HCT116 (cell line): ENCODE measurements around the gene FFAR4. TPM values are rescaled to one million over a fixed set of nuclear protein-coding genes. Genes with fewer than 3 reads are reported as not detected.

Source experiments
- ATAC-seq: fragments of 200-7000 bp; cut with Tn5 transposase; 2 replicates; pipeline ENCODE4 v1.9.1; 2020; ENCODE audit warnings: mild to moderate bottlenecking, moderate library complexity
- BruUV-seq: library from RNA; stranded (reverse); fragments of 400-500 nt; replicated peaks from 2 replicates; lab custom pipeline; 2021; lab: Mats Ljungman, UMichigan
- CTCF ChIA-PET: fragments of 300-600 bp; sonication (Branson Sonifier 250); formaldehyde crosslinking; loops from one replicate; lab custom pipeline; 2021; ENCODE audit warnings: antibody characterized with exemption; lab: Charles Lee
- POLR2A ChIA-PET: fragments of 300-600, 350-600 bp; sonication (Branson Sonifier 250); formaldehyde crosslinking; loops from one replicate; lab custom pipeline; 2021; ENCODE audit warnings: antibody characterized with exemption; lab: Charles Lee
- RAD21 ChIA-PET, 2 experiments: fragments of 300-600 bp; sonication (Branson Sonifier 250); formaldehyde crosslinking; loops; one replicate each; lab custom pipeline; 2023; ENCODE audit warnings: low total read pairs in 2 of 2; ENCODE audit not compliant: uncharacterized antibody in 2 of 2, unreplicated experiment in 2 of 2, low non-redundant PET in 1 of 2; lab: Charles Lee
- DNase-seq: peaks from one replicate; pipeline ENCODE4 v3.0.0-alpha.2; 2010; ENCODE audit warnings: low read depth, low spot score
- H2AFZ ChIP-seq: fragments of 200-600 bp; shearing (Covaris generic), sonication (generic); 2 replicates; pipeline ENCODE4 v1.6.1; 2017; ENCODE audit warnings: low read depth, mixed run types, mixed read lengths, antibody characterized with exemption, low read length; ENCODE audit not compliant: poor library complexity, severe bottlenecking
- H3K27ac ChIP-seq: 2 replicates; pipeline ENCODE4 v1.5.1; 2012; ENCODE audit warnings: low read depth, low read length
- H3K27me3 ChIP-seq: fragments of 200-600 bp; sonication (generic); 2 replicates; pipeline ENCODE4 v1.6.1; 2016; ENCODE audit warnings: mixed run types, low read length, mixed read lengths; ENCODE audit not compliant: insufficient read depth
- H3K36me3 ChIP-seq, 2 experiments: fragments of 200-500 bp in 1 of 2; fragments of 200-600 bp in 1 of 2; sonication (Bioruptor generic) in 1 of 2; sonication (generic) in 1 of 2; 2 replicates each; pipeline versions ENCODE4 v1.5.1 to v1.6.1; 2014 to 2016; ENCODE audit warnings: low read length in 2 of 2, inconsistent platforms in 1 of 2, mixed read lengths in 1 of 2, mixed run types in 1 of 2; ENCODE audit not compliant: insufficient read depth in 2 of 2, control insufficient read depth in 1 of 2
- H3K4me1 ChIP-seq, 2 experiments: fragments of 200-600 bp in 1 of 2; sonication (generic) in 1 of 2; 2 replicates each; pipeline versions ENCODE4 v1.5.1 to v1.6.1; 2012 to 2017; ENCODE audit warnings: low read length in 2 of 2, inconsistent platforms in 1 of 2, mild to moderate bottlenecking in 1 of 2, mixed read lengths in 1 of 2, mixed run types in 1 of 2, moderate library complexity in 1 of 2; ENCODE audit not compliant: insufficient read depth in 2 of 2, control insufficient read depth in 1 of 2
- H3K4me2 ChIP-seq: fragments of 200-600 bp; sonication (generic); 2 replicates; pipeline ENCODE4 v1.6.1; 2017; ENCODE audit warnings: mixed run types, low read length, mixed read lengths
- H3K4me3 ChIP-seq, 2 experiments: fragments of 200-600 bp in 1 of 2; sonication (generic) in 1 of 2; replicated peaks in 1 of 2; 2 replicates each; pipeline ENCODE4 v1.5.1; 2011 to 2016; ENCODE audit warnings: low read length in 2 of 2, control low read depth in 1 of 2, low read depth in 1 of 2, mild to moderate bottlenecking in 1 of 2, mixed read lengths in 1 of 2, mixed run types in 1 of 2
- H3K79me2 ChIP-seq: fragments of 200-600 bp; sonication (generic); 2 replicates; pipeline ENCODE4 v1.6.1; 2017; ENCODE audit warnings: mild to moderate bottlenecking, mixed run types, low read length, moderate library complexity, mixed read lengths; ENCODE audit not compliant: insufficient read depth
- H3K9ac ChIP-seq: fragments of 200-600 bp; sonication (generic); 2 replicates; pipeline ENCODE4 v1.6.1; 2016; ENCODE audit warnings: low read length, mixed read lengths
- H3K9me2 ChIP-seq: fragments of 200-600 bp; sonication (generic), shearing (Covaris generic); 2 replicates; pipeline ENCODE4 v1.6.1; 2017; ENCODE audit warnings: mixed run types, mild to moderate bottlenecking, moderate library complexity; ENCODE audit not compliant: insufficient read depth
- H3K9me3 ChIP-seq, 2 experiments: fragments of 200-500 bp in 1 of 2; fragments of 200-600 bp in 1 of 2; sonication (Bioruptor generic) in 1 of 2; sonication (generic) in 1 of 2; 2 replicates each; pipeline ENCODE4 v1.6.1; 2014 to 2017; ENCODE audit warnings: low read length in 2 of 2, mixed read lengths in 2 of 2, inconsistent platforms in 1 of 2, low read depth in 1 of 2, mild to moderate bottlenecking in 1 of 2, mixed run types in 1 of 2, moderate library complexity in 1 of 2; ENCODE audit not compliant: control insufficient read depth in 1 of 2, insufficient read depth in 1 of 2
- H4K20me1 ChIP-seq: fragments of 200-600 bp; sonication (generic), shearing (Covaris generic); 2 replicates; pipeline ENCODE4 v1.6.1; 2017; ENCODE audit warnings: mixed run types, mild to moderate bottlenecking, moderate library complexity; ENCODE audit not compliant: insufficient read depth
- ATF3 ChIP-seq: IDR thresholded peaks from 2 replicates; pipeline ENCODE4 v1.6.1; 2012
- CBX3 ChIP-seq: IDR thresholded peaks from 2 replicates; pipeline ENCODE4 v1.6.1; 2012; ENCODE audit warnings: low read depth
- CTCF ChIP-seq, 3 experiments: fragments of 200-600 bp in 1 of 3; sonication (generic) in 1 of 3; IDR thresholded peaks in 2 of 3; conservative IDR thresholded peaks in 1 of 3; 2 replicates each; pipeline ENCODE4 v1.5.1; 2012 to 2017; ENCODE audit warnings: low read depth in 2 of 3, low read length in 2 of 3, antibody characterized with exemption in 1 of 3, borderline replicate concordance in 1 of 3, control low read depth in 1 of 3, mild to moderate bottlenecking in 1 of 3, mixed read lengths in 1 of 3, mixed run types in 1 of 3, moderate library complexity in 1 of 3; ENCODE audit not compliant: insufficient read depth in 1 of 3
- EGR1 ChIP-seq: IDR thresholded peaks from 2 replicates; pipeline ENCODE4 v1.6.1; 2012; ENCODE audit warnings: low read depth
- ELF1 ChIP-seq: IDR thresholded peaks from 2 replicates; pipeline ENCODE4 v1.6.1; 2012; ENCODE audit warnings: low read depth, borderline replicate concordance
- EZH2 ChIP-seq: fragments of 200-600 bp; sonication (generic); IDR thresholded peaks from 2 replicates; pipeline ENCODE4 v1.6.1; 2017; ENCODE audit warnings: antibody characterized with exemption, mixed run types
- EZH2phosphoT487 ChIP-seq: fragments of 200-600 bp; IDR thresholded peaks from 2 replicates; pipeline ENCODE4 v1.6.1; 2018; ENCODE audit warnings: antibody characterized with exemption, borderline replicate concordance
- FOSL1 ChIP-seq: IDR thresholded peaks from 2 replicates; pipeline ENCODE4 v1.6.1; 2012; ENCODE audit warnings: low read depth
- JUND ChIP-seq: IDR thresholded peaks from 2 replicates; pipeline ENCODE4 v1.6.1; 2012
- POLR2AphosphoS5 ChIP-seq: IDR thresholded peaks from 2 replicates; pipeline ENCODE4 v1.6.1; 2011; ENCODE audit warnings: mild to moderate bottlenecking, low read depth, low read length, moderate library complexity
- RAD21 ChIP-seq: IDR thresholded peaks from 2 replicates; pipeline ENCODE4 v1.6.1; 2012; ENCODE audit warnings: low read depth, mild to moderate bottlenecking
- REST ChIP-seq: IDR thresholded peaks from 2 replicates; pipeline ENCODE4 v1.6.1; 2012; ENCODE audit warnings: low read depth
- SIN3A ChIP-seq: IDR thresholded peaks from 2 replicates; pipeline ENCODE4 v1.6.1; 2012; ENCODE audit warnings: low read depth
- SP1 ChIP-seq: IDR thresholded peaks from 2 replicates; pipeline ENCODE4 v1.6.1; 2012; ENCODE audit warnings: low read depth
- SRF ChIP-seq: IDR thresholded peaks from 2 replicates; pipeline ENCODE4 v1.6.1; 2012; ENCODE audit warnings: low read depth
- TCF7L2 ChIP-seq: IDR thresholded peaks from 2 replicates; pipeline ENCODE4 v1.7.0; 2011; ENCODE audit warnings: borderline replicate concordance, inconsistent platforms; ENCODE audit not compliant: insufficient read depth, insufficient read length; ENCODE audit errors: extremely low read depth
- ZBTB33 ChIP-seq: IDR thresholded peaks from 2 replicates; pipeline ENCODE4 v1.6.1; 2011; ENCODE audit warnings: mild to moderate bottlenecking, low read length, moderate library complexity; ENCODE audit not compliant: insufficient replicate concordance; ENCODE audit errors: extremely low read depth
- ZFX ChIP-seq: fragments of 450-650 bp; IDR thresholded peaks from 2 replicates; pipeline ENCODE4 v1.6.1; 2017
- ZNF274 ChIP-seq: fragments of 200-500 bp; sonication (Bioruptor generic); IDR thresholded peaks from 2 replicates; pipeline ENCODE4 v1.6.1; 2014; ENCODE audit warnings: mild to moderate bottlenecking, low read depth, low read length, inconsistent platforms
- intact Hi-C: fragments of 100-400 bp; cut with micrococcal nuclease; formaldehyde crosslinking; loops from 2 replicates; pipeline ENCODE4 v1.10.0; 2022
- total RNA-seq: library from RNA; stranded (reverse); gene quantifications from one replicate; pipeline ENCODE4 v1.2.1, GENCODE V29; 2021; ENCODE audit not compliant: unreplicated experiment

FFAR4 gene
- total RNA-seq, 1 experiment from 2014 or later: not detected

GRCh38 chr10:93598157-93598556 is 31.7 kb downstream of the FFAR4 start:
- Histone ChIP-seq H2AFZ (no peak overlapping the region), H4K20me1 (no peaks in the 10 kb centered on the region), H3K36me3 (no peaks in the 10 kb centered on the region), H3K9me3 (no peaks in the 10 kb centered on the region), H3K9me2 (no peaks in the 10 kb centered on the region), H3K4me1 (no peaks in the 10 kb centered on the region), H3K9ac (no peak overlapping the region), H3K27me3 (no peaks in the 10 kb centered on the region), H3K4me2 (no peak overlapping the region), H3K4me3 (no peak overlapping the region), H3K27ac (no peak overlapping the region), H3K79me2 (no peaks in the 10 kb centered on the region)
- ChIA-PET RAD21 (no interaction called here), POLR2A (no interaction called here), CTCF (no interaction called here)
- TF ChIP-seq CBX3: no peak
- no peak for TF ChIP-seq FOSL1
- TF ChIP-seq EZH2: no peak
- TF ChIP-seq ZBTB33: no peak
- no peak for TF ChIP-seq SRF
- TF ChIP-seq TCF7L2: no peak
- no peak for TF ChIP-seq SIN3A
- TF ChIP-seq CTCF (IDR thresholded peaks at IDR 0.05 in 2 of 3, conservative IDR thresholded peaks at IDR 0.05 in 1 of 3; ENCODE audit: borderline replicate concordance in 1 of 3, insufficient read depth in 1 of 3, low read depth in 2 of 3, low read length in 2 of 3): no peak
- no peak for TF ChIP-seq ELF1
- TF ChIP-seq JUND: no peak
- no peak for TF ChIP-seq ZNF274
- TF ChIP-seq ZFX: no peak
- TF ChIP-seq REST: no peak
- TF ChIP-seq SP1: no peak
- no peak for TF ChIP-seq EGR1
- no peak for TF ChIP-seq ATF3
- no peak for TF ChIP-seq EZH2phosphoT487
- TF ChIP-seq RAD21: no peak
- TF ChIP-seq POLR2AphosphoS5: no peak
- BruUV-seq: no TSS peak
- intact Hi-C loops: no loop called here
- DNase-seq (no peak), ATAC-seq (no peak)
